ENCODE measurements around the gene SCGB3A2. TPM values are rescaled to one million over a fixed set of nuclear protein-coding genes. Genes with fewer than 3 reads are reported as not detected.
A peak's percentile ranks its signal among the peaks of the same experiment; 100 is the strongest.

The SCGB3A2 gene
- total and polyA plus RNA-seq, 5 donors: 0.34 to 0.95 TPM; not detected in 3

- 54% methylated on average over 8 of the region's 8 CpGs for WGBS
- Histone ChIP-seq H3K9me3 (ENCODE audit: control insufficient read depth, low read length) (no peaks in the 10 kb centered on the region), H3K27ac (ENCODE audit: low read length) (no peak within 1 kb of the TSS), H3K4me1 (ENCODE audit: control insufficient read depth, insufficient read depth, low read length) (peaks cover 2% of the 10 kb centered on the region), H3K27me3 (ENCODE audit: control insufficient read depth, insufficient read depth) (no peaks in the 10 kb centered on the region), H3K4me3 (ENCODE audit: low read length) (peak within 1 kb of the TSS; percentile 15)
- intact Hi-C loops (cut with DNase I): no loop called here
- no peak for DNase-seq
- peak; percentile 60 for ATAC-seq
Measured at GRCh38 chr5:147906326-147907095, 28.0 kb downstream of the SCGB3A2 start, which contains the start of gene C5orf46. C5orf46 (minus strand) TSS chr5:147906538; CDS start chr5:147906501, 37 bp downstream.

- DNase-seq (peak; percentile 50 to 81 (median 69)), ATAC-seq (peak; percentile 62 to 89)
- Histone ChIP-seq H3K4me1 (ENCODE audit: control insufficient read depth, insufficient read depth, low read length) (peaks cover 2% of the 10 kb centered on the region), H3K27me3 (ENCODE audit: control insufficient read depth, insufficient read depth) (no peaks in the 10 kb centered on the region), H3K4me3 (ENCODE audit: low read length) (no peak overlapping the region), H3K27ac (ENCODE audit: low read length) (no peak overlapping the region), H3K9me3 (ENCODE audit: control insufficient read depth, low read length) (no peaks in the 10 kb centered on the region)
- intact Hi-C loops (cut with DNase I): no loop called here
- WGBS: 52% methylated on average over 6 of the region's 6 CpGs
Measured at GRCh38 chr5:147911427-147911826, 32.9 kb downstream of the SCGB3A2 start.

DNA sequence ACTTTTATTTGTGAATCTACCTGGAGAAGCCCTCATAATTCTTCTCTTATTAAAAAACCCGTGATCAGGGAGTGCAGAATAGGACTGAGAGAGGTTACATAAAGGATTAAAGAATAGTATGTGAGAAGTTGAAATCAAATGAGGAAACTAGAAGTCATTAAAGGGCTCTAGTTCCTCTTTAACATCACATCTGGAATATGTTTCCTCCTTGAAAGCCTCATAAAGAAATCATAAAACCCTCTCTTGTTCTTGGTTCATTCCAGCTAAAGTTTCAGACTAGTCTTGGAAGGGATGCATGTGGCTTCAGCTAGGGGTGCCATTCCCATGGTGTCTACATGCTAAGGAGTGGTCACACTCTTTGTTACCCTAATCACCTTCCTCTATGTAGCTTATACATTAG is 33.5 kb downstream of the SCGB3A2 start:
- Histone ChIP-seq H3K27me3 (ENCODE audit: control insufficient read depth, insufficient read depth) (no peaks in the 10 kb centered on the region), H3K4me3 (ENCODE audit: low read length) (no peak overlapping the region), H3K9me3 (ENCODE audit: control insufficient read depth, low read length) (no peaks in the 10 kb centered on the region), H3K4me1 (ENCODE audit: control insufficient read depth, insufficient read depth, low read length) (peaks cover 2% of the 10 kb centered on the region), H3K27ac (ENCODE audit: low read length) (no peak overlapping the region)
- WGBS: 54% methylated on average over 1 of the region's 1 CpG
- ATAC-seq: no peak
- no peak for DNase-seq
- intact Hi-C loops (cut with DNase I): no loop called here

DNA sequence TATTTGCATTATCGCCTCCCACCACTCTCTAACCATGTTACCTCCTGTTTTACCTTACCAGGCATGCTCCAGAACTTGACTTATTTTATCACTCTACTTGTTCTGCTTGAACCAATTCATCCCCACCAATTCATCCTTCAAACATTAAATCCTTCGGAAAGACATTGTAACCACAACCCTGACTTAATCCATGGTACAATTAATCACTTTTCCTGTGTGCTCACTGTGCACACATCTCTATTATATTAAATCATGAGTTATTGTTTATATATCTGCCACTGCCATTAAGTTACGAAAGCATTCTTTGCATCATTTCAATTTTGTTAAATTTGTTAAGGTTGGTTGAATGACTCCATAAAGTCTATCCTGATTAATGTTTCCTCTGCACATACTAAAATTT is 35.3 kb downstream of the SCGB3A2 start:
- no peaks in the 10 kb centered on the region for H3K27me3 ChIP-seq (ENCODE audit: control insufficient read depth, insufficient read depth)
- H3K4me1 ChIP-seq (ENCODE audit: control insufficient read depth, insufficient read depth, low read length): peaks cover 2% of the 10 kb centered on the region
- H3K9me3 ChIP-seq (ENCODE audit: control insufficient read depth, low read length): no peaks in the 10 kb centered on the region
- no peak for DNase-seq
- no peak overlapping the region for H3K4me3 ChIP-seq (ENCODE audit: low read length)
- no peak overlapping the region for H3K27ac ChIP-seq (ENCODE audit: low read length)
- WGBS: 94% methylated on average over 3 of the region's 3 CpGs
- ATAC-seq: no peak
- intact Hi-C loops (cut with DNase I): no loop called here

GRCh38 chr5:147918101-147918685 is 39.7 kb downstream of the SCGB3A2 start:
- 45% methylated on average over 2 of the region's 2 CpGs for WGBS
- Histone ChIP-seq H3K27ac (ENCODE audit: low read length) (no peak overlapping the region), H3K4me3 (ENCODE audit: low read length) (no peak overlapping the region), H3K4me1 (ENCODE audit: control insufficient read depth, insufficient read depth, low read length) (no peaks in the 10 kb centered on the region), H3K9me3 (ENCODE audit: control insufficient read depth, low read length) (no peaks in the 10 kb centered on the region), H3K27me3 (ENCODE audit: control insufficient read depth, insufficient read depth) (no peaks in the 10 kb centered on the region)
- ATAC-seq (no peak), DNase-seq (no peak)
- intact Hi-C loops (cut with DNase I): no loop called here

GRCh38 chr5:147918899-147919298 is 40.4 kb downstream of the SCGB3A2 start:
- H3K9me3 ChIP-seq (ENCODE audit: control insufficient read depth, low read length): no peaks in the 10 kb centered on the region
- no peak overlapping the region for H3K4me3 ChIP-seq (ENCODE audit: low read length)
- no peaks in the 10 kb centered on the region for H3K4me1 ChIP-seq (ENCODE audit: control insufficient read depth, insufficient read depth, low read length)
- intact Hi-C loops (cut with DNase I): no loop called here
- DNase-seq (no peak), ATAC-seq (no peak)
- H3K27me3 ChIP-seq (ENCODE audit: control insufficient read depth, insufficient read depth): no peaks in the 10 kb centered on the region
- H3K27ac ChIP-seq (ENCODE audit: low read length): no peak overlapping the region
- 62% methylated on average over 3 of the region's 3 CpGs for WGBS

DNA sequence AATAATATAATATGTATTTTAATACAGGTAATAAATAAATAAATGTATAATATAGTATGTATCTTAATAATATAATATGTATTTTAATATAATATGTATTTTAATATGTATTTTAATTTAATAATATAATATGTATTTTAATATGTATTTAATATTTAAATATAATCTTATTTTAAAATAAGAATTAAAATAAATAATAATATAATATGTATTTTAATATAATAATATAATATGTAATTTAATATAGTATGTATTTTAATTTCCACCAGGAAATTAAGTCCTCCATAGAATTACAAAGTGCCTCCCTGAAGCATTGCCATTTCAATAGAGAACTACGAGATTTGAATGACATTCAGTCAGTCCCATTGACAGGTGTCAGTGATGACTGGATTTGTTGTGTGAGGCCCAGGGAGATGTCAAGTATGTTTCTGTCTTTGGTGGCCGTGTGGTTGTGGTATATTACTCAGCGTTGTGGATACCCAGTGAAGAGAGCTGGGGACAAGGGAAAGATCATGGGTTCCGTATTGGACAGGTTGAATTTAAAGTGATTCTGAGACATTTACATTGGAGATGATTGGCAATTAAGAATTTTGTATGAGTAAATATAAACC is 42.0 kb downstream of the SCGB3A2 start:
- Histone ChIP-seq H3K4me3 (ENCODE audit: low read length) (no peak overlapping the region), H3K4me1 (ENCODE audit: control insufficient read depth, insufficient read depth, low read length) (no peaks in the 10 kb centered on the region), H3K9me3 (ENCODE audit: control insufficient read depth, low read length) (no peaks in the 10 kb centered on the region), H3K27ac (ENCODE audit: low read length) (no peak overlapping the region), H3K27me3 (ENCODE audit: control insufficient read depth, insufficient read depth) (no peaks in the 10 kb centered on the region)
- 84% methylated on average over 4 of the region's 4 CpGs for WGBS
- no peak for ATAC-seq
- DNase-seq: no peak
- intact Hi-C loops (cut with DNase I): no loop called here

DNA sequence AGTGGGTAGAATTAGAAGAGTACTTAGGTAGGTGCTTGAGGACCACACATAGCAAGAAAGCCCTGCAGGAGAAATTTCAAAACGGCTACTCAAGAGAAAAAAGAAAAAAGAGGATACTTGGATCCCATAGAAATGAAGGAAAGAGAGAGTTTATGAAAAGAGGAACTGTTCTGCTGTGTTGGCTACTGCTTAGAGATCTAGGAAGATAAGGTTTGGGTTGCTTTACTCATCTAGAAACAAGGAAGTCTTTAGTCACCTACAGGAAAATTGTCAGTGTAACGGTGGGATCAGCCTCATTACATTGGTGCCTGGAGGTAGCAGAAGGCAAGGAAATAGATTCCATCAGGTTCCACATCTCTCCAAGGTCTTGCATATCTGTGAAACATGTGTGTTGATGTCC is 42.6 kb downstream of the SCGB3A2 start:
- Histone ChIP-seq H3K27me3 (ENCODE audit: control insufficient read depth, insufficient read depth) (no peaks in the 10 kb centered on the region), H3K4me3 (ENCODE audit: low read length) (no peak overlapping the region), H3K4me1 (ENCODE audit: control insufficient read depth, insufficient read depth, low read length) (no peaks in the 10 kb centered on the region), H3K27ac (ENCODE audit: low read length) (no peak overlapping the region), H3K9me3 (ENCODE audit: control insufficient read depth, low read length) (no peaks in the 10 kb centered on the region)
- no peak for ATAC-seq
- DNase-seq: no peak
- 73% methylated on average over 2 of the region's 2 CpGs for WGBS
- intact Hi-C loops (cut with DNase I): no loop called here

DNA sequence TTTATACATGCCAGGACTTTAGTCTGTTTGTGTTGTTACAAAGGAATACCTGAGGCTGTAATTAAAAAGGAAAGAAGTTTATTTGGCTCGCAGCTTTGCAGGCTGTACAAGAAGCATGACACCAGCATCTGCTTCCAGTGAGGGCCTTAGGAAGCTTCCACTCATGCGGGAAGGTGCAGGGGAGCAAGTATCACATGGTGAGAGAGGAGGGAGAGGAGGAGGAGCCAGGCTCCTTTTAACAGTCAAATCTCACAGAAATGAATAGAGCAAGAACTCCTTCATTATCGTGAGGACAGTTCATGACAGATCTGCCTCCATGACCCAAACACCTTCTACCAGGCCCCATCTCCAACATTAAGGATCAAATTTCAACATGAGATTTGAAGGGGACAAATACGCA is 46.5 kb downstream of the SCGB3A2 start:
- Histone ChIP-seq H3K9me3 (ENCODE audit: control insufficient read depth, low read length) (no peaks in the 10 kb centered on the region), H3K4me3 (ENCODE audit: low read length) (no peak overlapping the region), H3K27me3 (ENCODE audit: control insufficient read depth, insufficient read depth) (no peaks in the 10 kb centered on the region), H3K27ac (ENCODE audit: low read length) (no peak overlapping the region), H3K4me1 (ENCODE audit: control insufficient read depth, insufficient read depth, low read length) (no peaks in the 10 kb centered on the region)
- intact Hi-C loops (cut with DNase I): no loop called here
- no peak for DNase-seq
- WGBS: 79% methylated on average over 4 of the region's 4 CpGs
- ATAC-seq: no peak

GRCh38 chr5:147927901-147928300 is 49.4 kb downstream of the SCGB3A2 start:
- DNase-seq: no peak
- H3K4me3 ChIP-seq (ENCODE audit: low read length): no peak overlapping the region
- no peaks in the 10 kb centered on the region for H3K9me3 ChIP-seq (ENCODE audit: control insufficient read depth, low read length)
- intact Hi-C loops (cut with DNase I): no loop called here
- no peaks in the 10 kb centered on the region for H3K4me1 ChIP-seq (ENCODE audit: control insufficient read depth, insufficient read depth, low read length)
- 31% methylated on average over 3 of the region's 3 CpGs for WGBS
- no peaks in the 10 kb centered on the region for H3K27me3 ChIP-seq (ENCODE audit: control insufficient read depth, insufficient read depth)
- no peak for ATAC-seq
- no peak overlapping the region for H3K27ac ChIP-seq (ENCODE audit: low read length)

DNA sequence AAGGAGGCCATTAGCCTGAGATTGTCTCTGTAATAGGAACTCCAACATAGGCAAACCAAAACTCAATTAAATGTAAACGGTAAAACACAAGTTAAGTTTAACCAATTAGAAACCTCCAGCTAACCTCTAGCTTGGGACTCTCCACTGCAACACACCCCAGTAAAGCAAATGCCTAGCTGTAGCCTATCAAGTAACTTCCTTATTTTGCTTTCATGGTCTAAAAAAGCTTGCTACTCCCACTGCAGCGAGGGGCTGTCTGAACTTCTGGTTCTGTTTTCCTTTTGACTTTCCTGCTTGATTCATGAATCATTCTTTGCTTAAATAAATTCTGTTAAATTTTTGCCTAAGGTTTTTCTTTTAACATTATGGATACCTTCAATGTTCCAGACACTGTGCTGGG is 52.3 kb downstream of the SCGB3A2 start:
- intact Hi-C loops (cut with DNase I): loop anchor here in 2 of 4 donors (5.0 to 10.0 kb wide), 2 partner anchors 43 to 76 kb away; no protein-coding TSS in a partner anchor
- 69% methylated on average over 2 of the region's 2 CpGs for WGBS
- H3K27ac ChIP-seq (ENCODE audit: low read length): no peak overlapping the region
- DNase-seq (no peak), ATAC-seq (no peak)
- no peaks in the 10 kb centered on the region for H3K27me3 ChIP-seq (ENCODE audit: control insufficient read depth, insufficient read depth)
- H3K4me1 ChIP-seq (ENCODE audit: control insufficient read depth, insufficient read depth, low read length): no peaks in the 10 kb centered on the region
- H3K4me3 ChIP-seq (ENCODE audit: low read length): no peak overlapping the region
- H3K9me3 ChIP-seq (ENCODE audit: control insufficient read depth, low read length): no peaks in the 10 kb centered on the region

Data from right cardiac atrium (tissue), 5 donors.